Esophagus mucosa (tissue), 1 donor: ENCODE data around the gene MMP21. TPM values are rescaled to one million over a fixed set of nuclear protein-coding genes. Genes with fewer than 3 reads are reported as not detected.

Experiments
- ATAC-seq: fragments of 200-7000 bp; cut with Tn5 transposase; one replicate; pipeline ENCODE4 v1.9.1; 2020
- total RNA-seq: library from RNA; stranded (reverse); gene quantifications from one replicate; pipeline ENCODE4 v1.2.4, GENCODE V29; 2023
- donor health status: DM: yes; HTN: yes; CAD: no.

The MMP21 gene, protein sequence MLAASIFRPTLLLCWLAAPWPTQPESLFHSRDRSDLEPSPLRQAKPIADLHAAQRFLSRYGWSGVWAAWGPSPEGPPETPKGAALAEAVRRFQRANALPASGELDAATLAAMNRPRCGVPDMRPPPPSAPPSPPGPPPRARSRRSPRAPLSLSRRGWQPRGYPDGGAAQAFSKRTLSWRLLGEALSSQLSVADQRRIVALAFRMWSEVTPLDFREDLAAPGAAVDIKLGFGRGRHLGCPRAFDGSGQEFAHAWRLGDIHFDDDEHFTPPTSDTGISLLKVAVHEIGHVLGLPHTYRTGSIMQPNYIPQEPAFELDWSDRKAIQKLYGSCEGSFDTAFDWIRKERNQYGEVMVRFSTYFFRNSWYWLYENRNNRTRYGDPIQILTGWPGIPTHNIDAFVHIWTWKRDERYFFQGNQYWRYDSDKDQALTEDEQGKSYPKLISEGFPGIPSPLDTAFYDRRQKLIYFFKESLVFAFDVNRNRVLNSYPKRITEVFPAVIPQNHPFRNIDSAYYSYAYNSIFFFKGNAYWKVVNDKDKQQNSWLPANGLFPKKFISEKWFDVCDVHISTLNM
- 0.08 TPM for total RNA-seq

DNA sequence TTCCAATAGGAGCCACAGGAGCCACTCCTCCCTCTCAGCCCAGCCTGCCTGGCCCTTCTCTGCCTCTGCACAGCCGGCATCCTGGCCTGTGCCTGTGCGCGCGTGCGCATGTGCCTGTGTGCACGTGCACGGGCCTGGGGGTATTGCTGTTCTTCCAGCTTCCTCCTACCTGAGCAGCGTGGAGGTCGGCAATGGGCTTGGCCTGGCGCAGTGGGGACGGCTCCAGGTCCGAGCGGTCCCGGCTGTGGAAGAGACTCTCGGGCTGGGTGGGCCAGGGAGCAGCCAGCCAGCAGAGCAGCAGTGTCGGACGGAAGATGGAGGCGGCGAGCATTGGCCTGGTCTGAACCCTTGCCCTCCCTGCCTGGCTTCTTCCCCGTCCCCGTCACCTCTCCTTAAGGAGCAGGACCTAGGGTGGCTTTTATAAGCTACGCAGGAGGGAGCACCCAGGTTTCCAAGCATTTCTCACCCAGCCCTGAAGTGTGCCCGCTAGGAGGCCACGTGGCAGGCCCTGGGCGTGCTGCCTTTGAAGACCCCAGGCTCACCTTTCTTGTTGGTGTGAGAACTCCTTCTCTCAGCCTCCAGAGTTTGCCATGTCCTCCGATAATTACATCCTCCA is at the start of gene MMP21:
Gene MMP21, minus strand, starts transcription at position 331 of the 616 bp plus-strand sequence. Its CDS starts 0 bp downstream, at position 331.
- ATAC-seq, result no peak

DNA sequence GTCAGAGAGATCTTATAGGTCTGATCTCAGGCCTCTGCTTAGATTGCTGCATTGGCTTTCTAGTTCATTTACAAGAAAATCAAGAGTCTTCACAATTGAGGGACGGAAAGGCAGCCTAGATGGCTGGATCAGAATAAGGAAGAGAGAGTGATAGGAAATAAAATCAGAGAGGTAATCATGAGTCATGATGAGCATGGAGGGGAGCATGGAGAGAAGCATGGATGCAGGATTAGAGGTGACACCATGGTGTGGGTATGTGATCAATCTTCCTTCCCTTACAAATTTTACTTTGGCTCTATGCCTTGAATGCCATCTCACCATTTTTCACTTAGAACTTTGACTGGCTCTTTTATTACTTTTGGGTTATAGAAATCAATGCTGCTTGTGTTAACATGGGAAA is 49.1 kb upstream of the MMP21 start:
- no peak for ATAC-seq

GRCh38 chr10:125823663-125824251 is 48.1 kb upstream of the MMP21 start:
- ATAC-seq, result no peak

DNA sequence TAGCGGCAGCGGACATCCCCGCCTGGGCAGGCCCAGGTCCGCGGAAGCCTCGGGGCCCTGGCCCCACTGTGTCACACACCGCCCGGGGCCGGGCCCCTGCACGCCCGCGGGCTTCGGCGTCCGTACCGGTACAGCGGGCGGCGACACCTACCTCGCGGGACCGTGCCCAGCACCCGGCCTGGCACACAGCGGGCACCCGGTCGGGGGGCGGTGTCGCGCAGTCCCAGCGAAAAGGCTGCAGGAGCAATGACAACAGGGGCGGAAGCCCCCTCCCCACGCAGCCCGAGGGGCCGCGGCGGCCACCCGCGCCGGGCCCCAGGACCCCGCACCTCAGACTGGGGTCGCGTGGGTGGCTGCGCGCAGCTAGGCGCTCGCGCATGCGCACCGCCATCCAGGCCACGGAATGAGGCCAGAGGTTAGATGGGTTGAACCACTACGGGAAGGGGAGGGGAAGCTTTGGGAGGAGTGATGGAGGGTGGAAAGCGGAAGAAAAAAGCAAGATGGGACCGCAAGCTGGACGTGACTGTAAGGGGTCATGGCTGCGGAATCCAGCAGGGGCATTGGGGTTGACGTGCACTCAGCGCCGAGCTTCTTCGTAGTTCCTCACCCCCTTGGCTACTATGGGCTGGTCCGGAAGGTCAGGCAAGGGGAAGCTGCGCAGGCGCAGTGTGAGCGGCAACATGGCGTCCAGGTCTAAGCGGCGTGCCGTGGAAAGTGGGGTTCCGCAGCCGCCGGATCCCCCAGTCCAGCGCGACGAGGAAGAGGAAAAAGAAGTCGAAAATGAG is 47.4 kb upstream of the MMP21 start, which contains the start of the genes BCCIP and UROS:
Gene BCCIP, plus strand, starts transcription at position 669 of the 785 bp plus-strand sequence. Its CDS starts 12 bp downstream, at position 681.
Gene UROS, minus strand, starts transcription at position 381 of the 785 bp plus-strand sequence. CDS start 6,759 bp downstream, outside the sequence.
- peak; percentile 94 for ATAC-seq

DNA sequence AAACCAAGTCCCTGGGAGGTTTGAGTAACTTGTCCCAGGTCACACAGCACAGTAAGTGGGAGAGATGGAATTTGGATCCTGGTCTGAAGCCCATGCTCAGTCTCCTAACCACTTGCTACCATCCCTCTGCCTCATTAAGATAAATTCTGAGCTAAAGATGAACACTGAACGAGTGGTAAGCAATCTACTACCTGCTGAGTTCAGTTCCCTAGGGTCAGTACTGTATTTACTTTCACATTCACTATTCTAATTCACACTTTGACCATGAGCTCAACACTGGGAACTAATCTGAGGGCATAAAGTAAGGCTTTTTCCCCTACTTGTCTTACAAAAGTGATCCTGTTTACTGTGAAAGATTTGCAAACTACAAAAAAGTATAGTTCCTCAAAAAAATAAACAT is 45.1 kb upstream of the MMP21 start:
- ATAC-seq, result no peak

DNA sequence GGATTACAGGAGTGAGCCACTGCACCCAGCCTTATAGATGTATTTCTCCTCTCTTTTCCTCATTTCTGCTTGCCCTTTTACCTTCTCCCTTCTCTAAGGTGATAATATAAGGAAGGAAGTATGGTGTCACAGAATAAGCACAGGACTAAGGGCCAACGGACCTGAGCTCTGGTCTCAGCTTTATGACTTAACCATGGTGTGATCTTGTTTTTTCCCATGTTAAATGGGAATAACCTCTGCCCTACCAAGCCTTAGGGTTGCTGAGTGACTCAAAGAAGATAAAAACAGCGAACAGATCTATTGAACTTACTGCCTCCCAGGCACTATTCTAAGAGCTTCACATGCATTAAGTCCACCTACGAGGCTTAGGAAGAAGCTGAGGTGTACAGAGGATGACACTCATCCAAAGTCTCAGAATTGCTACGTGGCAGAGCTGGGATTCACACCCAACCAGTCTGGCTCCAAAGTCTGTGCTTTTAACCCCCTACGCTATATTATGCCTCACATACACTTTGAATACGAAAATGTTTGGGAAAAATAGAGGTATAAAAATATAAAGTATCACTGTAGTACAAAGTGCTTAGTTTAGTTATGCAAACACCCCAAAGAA is 41.8 kb upstream of the MMP21 start:
- no peak for ATAC-seq

- no peak for ATAC-seq
Measured at GRCh38 chr10:125816548-125816947, 40.9 kb upstream of the MMP21 start.

DNA sequence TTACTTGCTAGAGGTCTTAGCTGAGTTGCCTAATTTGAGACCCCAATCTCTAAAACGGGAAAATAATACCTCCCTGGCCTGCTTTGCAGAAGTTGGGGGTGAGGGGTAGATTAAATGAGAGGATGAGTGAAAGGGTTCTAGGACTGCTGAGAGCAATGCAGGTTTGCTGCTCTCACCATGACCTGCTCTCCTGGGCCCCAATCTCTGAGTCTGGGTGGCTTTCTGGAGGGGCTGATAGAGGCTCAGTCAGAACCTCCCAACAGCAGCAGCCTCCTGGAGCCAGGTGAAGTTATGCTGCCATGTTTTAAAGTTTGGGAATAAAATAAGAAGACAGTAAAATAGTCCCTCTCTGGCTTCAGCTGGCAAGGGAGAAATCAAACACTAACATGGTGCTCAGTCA is 40.1 kb upstream of the MMP21 start:
- ATAC-seq, result no peak

- ATAC-seq, result no peak
Measured at GRCh38 chr10:125812128-125812750, 36.6 kb upstream of the MMP21 start.

GRCh38 chr10:125811251-125811650 is 35.6 kb upstream of the MMP21 start:
- no peak for ATAC-seq

DNA sequence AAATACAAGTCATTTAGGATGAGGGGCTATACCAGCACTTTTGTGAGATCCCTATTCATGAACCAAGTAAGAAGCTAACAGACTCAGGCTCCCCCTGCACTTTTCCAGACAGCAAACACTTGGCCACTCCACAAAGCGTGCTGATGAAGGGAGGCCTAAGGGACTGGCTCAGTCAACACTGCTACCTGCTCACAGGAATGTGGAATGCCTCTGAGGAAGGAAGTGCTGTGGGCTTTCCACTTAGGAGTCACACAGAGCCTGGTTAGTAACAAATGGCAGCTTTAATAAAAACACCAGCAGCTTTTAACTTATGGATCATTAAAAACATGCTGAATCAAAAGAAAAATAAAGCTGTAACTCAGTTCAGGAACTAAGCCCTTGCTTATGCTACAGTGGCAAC is 32.4 kb upstream of the MMP21 start:
- ATAC-seq, result no peak

DNA sequence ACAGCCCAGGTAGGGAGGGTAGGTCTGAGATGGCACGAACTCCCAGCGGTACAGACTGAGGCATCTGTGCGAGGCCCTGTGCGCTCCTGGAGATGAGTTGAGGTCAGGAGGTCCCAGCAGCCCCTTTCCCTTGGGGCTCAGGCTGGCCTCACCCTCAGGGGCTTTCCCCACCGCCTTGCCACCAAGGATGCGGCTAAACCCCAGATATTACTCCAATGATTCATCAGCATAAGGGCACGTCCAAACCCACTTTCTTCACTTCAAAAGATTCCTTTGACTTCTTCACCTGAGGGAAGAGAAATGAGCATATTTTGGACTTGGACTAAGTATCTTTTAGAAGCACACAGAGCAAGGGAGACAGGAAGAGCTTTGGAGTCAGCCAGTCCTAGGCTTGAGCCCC is 27.1 kb upstream of the MMP21 start:
- no peak for ATAC-seq

- no peak for ATAC-seq
Measured at GRCh38 chr10:125802131-125802530, 26.5 kb upstream of the MMP21 start.

- no peak for ATAC-seq
Measured at GRCh38 chr10:125801574-125801973, 26.0 kb upstream of the MMP21 start.

DNA sequence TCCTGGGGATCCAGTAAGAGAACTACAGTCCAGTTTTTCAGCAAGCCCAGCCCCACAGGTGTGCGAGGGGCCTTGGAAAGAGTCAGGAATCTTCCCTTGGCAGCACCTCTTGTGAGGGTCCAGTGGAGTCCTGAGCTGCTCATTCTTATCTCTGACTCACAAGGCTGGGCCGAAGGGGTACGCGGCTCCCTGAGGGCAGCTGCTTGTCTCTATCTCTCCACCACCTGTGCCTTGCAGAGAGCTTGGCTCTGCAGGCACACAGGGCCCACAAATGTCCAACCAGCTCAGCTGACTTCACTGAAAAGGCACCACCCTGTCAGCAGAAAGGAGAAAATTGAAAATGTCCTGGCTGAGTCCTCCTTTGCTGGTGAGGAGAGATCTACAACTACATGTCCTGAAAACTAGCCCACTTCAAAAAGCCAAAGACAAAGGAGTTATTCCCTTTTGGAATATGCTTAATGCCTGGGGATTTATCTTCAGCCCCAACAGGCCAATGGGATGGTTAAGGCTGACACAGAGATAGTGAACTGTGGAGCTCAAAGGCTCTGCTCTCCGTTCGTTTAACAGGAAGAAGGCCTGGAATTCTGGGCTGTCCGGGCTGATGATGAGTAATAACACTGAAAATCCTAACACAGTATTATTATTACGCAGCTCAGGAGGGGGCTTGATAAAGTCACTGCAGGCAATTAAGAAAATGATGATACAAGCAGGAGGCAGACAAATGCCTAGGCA is 24.0 kb upstream of the MMP21 start:
- no peak for ATAC-seq

DNA sequence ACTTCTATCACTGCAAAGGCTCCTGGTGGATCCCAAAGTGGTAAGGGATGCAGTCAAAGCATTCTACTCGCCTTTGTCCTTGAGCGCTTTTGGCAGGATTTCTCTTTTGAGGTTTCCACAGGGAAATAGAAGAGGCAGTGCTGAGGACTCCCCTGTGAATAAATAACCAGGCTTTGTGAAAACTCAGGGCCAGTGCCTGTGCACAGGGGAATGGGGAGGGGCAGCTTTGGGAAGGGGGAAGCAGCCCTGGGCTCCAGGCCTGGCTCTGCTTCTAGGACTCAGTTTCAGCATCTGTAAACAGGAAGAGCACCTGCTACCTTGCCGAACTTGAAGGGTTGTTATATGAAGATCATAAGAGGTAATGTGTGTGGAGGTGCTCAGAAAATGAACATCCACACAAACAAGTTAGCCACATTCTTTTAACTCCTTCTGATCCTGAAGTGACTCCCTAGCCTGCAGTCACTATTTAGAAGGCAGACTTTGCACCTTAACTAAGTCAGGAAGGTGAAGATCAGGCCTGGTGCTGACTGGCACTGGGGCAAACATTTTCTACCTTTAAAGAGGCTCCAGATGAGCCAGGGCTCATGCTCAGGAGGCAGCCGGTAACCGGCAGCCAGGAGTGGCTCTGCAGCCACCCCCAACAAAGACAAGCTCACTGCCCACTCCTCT is 22.5 kb upstream of the MMP21 start:
- ATAC-seq, result no peak

DNA sequence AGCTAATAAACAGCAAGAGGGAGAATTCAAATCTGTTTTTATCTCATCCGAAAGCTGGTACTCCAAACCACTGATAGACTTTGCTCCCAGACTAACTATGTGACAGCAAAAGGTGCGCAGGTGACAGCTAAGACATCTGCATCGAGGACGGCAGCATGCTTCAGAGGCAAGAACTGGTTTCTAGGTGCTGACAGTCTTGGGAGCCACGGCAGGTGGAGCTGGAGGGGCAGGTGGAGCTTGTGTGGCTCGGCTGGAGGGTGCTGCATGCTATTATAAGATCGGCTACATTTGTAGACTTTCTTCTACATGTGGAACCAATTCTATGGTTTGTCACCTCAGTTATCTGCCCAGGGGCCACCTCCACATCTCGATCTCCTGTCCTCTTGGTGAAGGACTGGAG is 21.8 kb upstream of the MMP21 start:
- no peak for ATAC-seq

DNA sequence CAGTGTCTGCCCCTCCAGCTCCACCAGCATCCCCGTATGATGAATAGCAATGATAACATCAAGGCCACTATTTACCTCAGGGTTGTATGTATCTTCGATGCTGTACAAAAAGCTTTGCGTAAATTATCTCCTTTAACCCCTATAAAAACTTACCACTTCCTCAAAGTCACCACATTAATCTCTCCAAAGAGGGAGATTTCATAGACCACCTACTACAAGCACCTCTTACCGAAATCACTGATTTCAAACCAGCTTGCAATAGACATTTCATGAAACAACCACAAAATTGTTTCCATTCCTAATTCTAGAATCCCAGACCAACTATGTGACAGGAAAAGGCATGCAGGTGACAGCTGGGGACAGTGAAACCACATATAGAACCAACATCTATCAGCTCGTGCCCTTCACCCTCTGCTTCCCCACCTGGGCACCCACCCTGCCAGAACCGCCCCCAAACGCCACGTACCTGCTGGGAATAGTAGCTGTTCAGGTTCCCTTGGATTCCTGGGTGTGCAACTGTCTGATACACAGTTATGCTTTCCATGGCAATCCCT is 20.1 kb upstream of the MMP21 start:
- no peak for ATAC-seq

DNA sequence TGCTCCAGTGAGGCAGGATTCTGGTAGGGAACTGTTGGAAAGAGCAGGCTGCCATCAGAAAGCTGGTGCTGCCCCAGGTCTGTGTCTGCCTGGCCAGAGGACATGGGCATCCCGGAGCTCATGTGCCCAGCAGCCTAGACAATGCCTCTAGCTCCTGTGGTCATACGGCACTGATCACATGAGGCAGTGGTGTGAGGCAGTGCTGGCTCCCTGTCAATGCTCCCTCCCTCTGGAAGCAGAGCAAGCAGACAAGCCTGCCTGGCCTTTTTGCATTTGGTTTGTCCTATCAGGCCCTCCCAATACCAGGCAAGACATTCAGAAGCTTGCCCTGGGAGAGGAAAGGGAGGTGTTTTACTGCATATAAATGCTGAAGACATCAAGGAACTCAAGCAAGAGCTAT is 19.5 kb upstream of the MMP21 start:
- ATAC-seq, result no peak
